ENCODE data around the gene RBM19.

RBM19 gene

GRCh38 chr12:113803759-113804140 is 162.4 kb downstream of the RBM19 start:
- TF ChIP-seq, protein P1, sequence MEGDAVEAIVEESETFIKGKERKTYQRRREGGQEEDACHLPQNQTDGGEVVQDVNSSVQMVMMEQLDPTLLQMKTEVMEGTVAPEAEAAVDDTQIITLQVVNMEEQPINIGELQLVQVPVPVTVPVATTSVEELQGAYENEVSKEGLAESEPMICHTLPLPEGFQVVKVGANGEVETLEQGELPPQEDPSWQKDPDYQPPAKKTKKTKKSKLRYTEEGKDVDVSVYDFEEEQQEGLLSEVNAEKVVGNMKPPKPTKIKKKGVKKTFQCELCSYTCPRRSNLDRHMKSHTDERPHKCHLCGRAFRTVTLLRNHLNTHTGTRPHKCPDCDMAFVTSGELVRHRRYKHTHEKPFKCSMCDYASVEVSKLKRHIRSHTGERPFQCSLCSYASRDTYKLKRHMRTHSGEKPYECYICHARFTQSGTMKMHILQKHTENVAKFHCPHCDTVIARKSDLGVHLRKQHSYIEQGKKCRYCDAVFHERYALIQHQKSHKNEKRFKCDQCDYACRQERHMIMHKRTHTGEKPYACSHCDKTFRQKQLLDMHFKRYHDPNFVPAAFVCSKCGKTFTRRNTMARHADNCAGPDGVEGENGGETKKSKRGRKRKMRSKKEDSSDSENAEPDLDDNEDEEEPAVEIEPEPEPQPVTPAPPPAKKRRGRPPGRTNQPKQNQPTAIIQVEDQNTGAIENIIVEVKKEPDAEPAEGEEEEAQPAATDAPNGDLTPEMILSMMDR (conservative IDR thresholded peaks at IDR 0.05) = no peak

GRCh38 chr12:113802966-113803758 is 163.0 kb downstream of the RBM19 start:
- H3K27ac ChIP-seq = no peak overlapping the region
- TF ChIP-seq, protein P1 (conservative IDR thresholded peaks at IDR 0.05) = no peak

More at GRCh38 chr12:113803759-113804140, 162.4 kb downstream of the RBM19 start:
- no peak overlapping the region for H3K27ac ChIP-seq

DNA sequence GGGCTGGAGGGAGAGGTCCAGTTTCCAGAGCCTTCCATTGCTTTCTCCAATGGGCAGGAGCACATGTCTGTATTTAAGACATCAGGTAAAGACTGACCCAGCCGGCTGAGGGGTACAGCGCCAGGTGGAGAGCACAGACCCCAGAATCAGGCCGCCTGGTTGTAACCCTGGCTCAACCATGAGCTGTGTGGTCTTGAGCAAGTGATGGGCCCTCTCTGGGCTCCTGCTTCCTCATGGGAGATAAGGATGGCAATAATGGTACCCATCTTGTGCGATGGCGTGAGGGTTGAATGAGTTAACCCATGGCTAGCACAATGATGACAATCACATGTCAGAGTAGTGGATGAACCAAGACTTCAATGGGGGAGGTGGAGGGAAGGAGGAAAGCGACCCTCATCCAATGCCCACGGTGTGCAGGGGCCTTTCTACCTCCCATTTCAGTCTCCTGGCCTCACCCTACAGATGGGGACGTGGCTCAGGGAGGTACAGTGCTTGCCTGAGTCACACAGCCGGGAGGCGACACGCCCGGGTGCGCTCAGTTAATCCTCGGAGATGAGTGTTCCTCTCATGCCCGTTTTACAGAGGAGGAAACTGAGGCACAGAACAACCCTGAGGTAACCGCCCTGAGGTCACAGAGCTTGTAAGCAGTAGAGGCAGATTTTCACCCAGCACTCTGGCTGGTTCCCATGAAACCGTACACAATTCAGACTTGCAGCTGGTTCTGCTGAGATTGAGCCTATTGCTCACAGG is 163.9 kb downstream of the RBM19 start:
- TF ChIP-seq, protein P1 (conservative IDR thresholded peaks at IDR 0.05) = no peak
- H3K27ac ChIP-seq = no peak overlapping the region

GRCh38 chr12:113800201-113800600 is 165.9 kb downstream of the RBM19 start:
- TF ChIP-seq, protein P1 (conservative IDR thresholded peaks at IDR 0.05) = no peak
- H3K27ac ChIP-seq = no peak overlapping the region

- no peak overlapping the region for H3K27ac ChIP-seq
- TF ChIP-seq, protein P1 (conservative IDR thresholded peaks at IDR 0.05) = no peak
Measured at GRCh38 chr12:113798552-113798951, 167.6 kb downstream of the RBM19 start.

- no peak overlapping the region for H3K27ac ChIP-seq
- TF ChIP-seq, protein P1 (conservative IDR thresholded peaks at IDR 0.05) = no peak
Measured at GRCh38 chr12:113797535-113797868, 168.6 kb downstream of the RBM19 start.

GRCh38 chr12:113796852-113797534 is 169.1 kb downstream of the RBM19 start:
- TF ChIP-seq, protein P1 (conservative IDR thresholded peaks at IDR 0.05) = no peak
- no peak overlapping the region for H3K27ac ChIP-seq

Data from VCaP (cell line).